H4 (cell line): Measurements from ENCODE around the gene SMYD2. TPM values are rescaled to one million over a fixed set of nuclear protein-coding genes. Genes with fewer than 3 reads are reported as not detected.

Experiments
- DNase-seq: peaks from one replicate; pipeline ENCODE4 v3.0.0-alpha.2; 2015; ENCODE audit warnings: low spot score
- total RNA-seq: library from RNA; depleted of rRNA; stranded (reverse); fragments of >200 nt; shearing (Covaris generic); gene quantifications from 2 replicates; pipeline ENCODE4 v1.2.3, GENCODE V29; 2014

Gene SMYD2
- total RNA-seq, 1 experiment from 2014 or later: 73.4 TPM

DNA sequence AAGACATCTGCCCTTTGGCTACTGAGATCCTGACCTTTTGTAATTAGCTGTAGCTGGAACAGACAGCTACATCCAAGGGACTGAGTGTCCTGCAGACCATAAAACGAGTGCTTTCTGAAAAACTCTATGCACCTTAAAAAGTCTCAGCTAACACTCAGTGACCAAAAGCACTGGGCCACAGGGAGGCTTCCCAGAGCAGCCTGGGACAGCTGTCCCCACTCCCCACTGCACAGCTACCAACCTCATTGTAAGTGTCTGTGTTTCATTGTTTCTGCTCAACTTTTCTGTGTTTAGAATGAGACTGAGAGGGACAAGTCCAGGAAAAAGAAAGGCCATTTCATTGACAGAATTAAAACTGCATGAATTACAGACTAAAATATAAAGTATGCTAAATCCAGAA, 80.7 kb downstream of the SMYD2 start:
- no peak for DNase-seq

DNA sequence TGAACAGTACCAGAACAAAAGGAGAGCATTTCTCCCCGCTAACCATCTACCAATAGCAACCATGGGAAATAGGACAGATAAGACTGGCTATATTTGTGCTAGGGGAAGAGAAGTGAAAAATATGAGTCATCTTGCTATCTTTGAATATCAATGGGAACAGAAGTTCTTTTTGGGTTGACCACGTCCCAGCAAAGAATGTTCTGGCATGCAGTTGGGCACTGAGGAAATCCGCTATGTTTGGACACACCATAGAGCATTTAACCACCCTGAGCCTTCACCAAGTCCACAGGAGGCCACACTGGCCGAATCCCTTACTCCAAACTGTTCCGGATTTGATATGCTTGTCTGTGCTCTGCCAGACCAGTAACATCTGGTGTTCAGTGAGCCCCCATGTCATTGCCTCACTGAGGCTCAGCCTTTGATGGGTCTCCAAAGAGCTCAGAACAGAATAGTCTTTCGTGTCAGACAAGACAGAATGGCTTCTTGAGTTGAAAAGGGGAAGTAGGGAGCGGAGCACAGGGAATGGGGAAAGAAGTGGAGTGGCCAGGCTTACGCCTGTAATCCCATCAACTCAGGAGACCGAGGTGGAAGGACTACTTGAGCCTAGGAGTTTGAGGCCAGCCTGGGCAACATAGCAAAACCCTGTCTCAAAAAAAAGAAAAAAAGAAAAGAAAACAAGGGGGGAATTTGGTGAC, 81.4 kb downstream of the SMYD2 start:
- DNase-seq: no peak

DNA sequence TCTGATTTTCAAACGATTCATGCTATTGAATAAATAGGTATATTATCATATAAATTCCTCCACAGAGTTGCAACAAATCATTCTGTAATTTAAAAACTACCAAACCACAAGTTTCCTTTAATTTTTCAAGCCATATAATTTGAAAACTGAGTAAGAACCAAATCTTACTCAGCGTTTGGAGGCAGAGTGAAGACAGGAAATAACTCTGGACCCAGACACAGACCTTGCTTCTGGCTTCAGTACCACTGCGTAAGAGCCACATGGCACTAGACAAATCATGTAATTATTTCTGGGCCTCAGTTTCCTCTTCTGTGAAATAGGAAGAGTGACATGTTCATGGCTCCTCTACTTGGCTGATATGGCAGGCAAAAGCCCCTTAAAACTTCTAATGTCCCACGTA, 82.4 kb downstream of the SMYD2 start:
- no peak for DNase-seq

DNA sequence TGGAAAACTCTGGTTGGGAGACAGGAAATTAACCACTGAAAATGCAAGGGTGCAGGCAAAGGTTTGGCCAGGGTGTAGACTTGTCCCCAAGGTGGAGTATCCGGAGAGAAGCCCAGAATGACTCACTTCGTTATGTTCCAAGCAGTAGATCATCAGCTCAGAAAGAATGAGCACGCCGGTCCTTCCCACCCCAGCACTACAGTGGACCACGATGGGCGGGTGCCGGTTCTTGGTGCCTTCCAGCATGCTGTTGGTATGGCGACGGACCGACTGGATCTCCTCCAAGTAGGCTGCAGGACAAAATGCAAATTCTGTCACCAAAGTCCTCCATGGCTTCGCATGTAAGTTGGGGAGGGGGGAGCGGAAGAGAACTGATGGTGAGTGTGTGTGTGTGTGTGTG, 83.4 kb downstream of the SMYD2 start:
- no peak for DNase-seq

DNA sequence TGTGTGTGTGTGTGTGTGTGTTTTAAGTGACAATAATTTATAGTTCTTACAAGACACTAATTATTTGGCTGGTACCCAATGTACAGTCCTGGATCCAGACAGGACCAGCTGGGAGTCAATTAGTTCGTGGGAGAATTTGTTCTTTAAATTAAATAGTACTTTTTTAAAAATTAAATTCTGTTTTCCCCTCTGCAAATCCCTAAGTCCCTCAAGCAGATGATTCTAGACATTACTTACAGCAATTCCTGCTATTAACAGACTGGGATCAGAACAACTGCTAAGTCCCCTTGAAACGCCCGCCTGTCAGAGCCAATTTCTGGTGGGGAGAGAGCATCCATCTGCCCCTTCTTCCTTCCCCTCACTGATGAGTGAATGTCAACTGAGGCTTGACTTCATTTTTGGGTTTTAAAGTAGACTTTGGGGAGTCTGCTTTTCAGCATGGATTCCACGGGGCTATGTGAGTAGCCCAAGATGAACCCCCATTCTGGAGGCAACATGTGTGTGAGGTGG, 83.9 kb downstream of the SMYD2 start:
- no peak for DNase-seq

DNA sequence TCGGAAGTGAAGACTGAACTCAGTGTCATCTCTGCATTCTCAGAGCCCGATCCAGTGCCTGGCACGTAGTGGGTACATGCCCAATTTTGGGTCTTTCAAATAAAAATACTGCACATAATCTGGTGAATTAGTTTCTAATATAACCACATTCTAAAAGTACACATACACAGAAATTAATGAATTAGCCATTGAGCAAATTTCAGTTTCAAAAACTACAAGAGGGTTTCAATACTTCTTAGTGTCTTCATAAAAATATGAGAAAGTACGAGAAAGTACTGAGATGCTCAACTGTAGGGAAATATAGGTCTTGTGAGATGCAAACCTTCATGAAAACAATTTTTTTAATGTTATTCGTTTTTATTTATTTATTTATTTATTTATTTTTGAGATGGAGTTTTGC, 86.9 kb downstream of the SMYD2 start:
- no peak for DNase-seq

DNA sequence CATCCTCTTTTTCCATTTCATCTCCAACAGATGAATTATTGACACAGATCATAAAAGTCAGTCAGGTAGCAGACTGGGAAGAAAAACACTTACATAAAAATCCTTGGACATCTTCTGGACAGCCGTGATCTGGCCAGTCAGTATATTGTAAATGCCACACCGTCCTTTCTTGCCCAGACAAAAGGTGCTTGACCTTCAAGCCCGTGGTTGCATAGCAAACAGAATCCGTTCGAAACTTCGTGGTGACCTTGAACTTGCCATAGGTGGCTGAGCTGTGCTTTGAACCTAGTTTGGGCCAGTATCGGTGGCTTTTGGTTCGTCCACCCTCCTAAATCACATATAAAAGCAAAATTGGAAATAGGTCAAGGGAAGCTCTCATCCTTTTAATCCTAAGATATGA, 88.4 kb downstream of the SMYD2 start:
- DNase-seq: no peak

DNA sequence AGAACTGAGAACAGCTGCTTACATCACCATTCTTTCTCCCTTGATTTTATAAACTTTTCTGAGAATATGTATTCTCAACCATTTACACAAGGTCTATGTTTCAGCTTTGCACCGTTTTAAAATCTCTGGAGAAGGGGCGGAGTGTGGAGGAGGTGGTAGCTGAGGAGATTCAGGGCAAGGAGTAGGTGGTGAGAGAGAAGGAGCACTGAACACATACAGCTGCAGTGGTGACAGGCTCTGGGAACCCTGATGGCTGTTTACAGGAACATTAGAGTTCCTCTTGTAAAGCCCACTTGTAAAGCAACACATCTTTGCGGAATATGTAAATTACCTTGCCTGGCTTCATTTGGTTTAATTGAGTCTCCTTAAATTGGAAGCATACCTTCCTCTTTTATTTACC, 89.7 kb downstream of the SMYD2 start:
- DNase-seq: no peak

DNA sequence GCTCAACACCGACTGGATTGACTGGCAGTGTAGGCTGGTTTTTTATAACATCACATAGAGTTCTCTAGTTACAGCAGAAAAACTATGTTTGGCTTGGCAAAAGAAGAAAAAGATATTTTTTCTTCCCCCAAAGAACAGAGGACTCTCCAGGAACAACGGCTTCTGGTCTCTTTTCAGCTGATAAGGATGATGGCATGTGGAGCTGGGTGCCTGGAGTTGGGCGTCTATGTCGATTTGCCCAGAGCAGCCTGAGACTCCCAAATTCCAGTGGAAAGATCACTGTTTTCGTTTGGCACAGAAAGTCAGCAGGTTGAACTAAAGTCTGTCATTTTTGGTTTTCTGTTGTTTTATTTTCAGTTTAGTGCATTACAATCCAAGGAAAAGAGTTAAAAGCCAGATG, 91.1 kb downstream of the SMYD2 start:
- DNase-seq: no peak

DNA sequence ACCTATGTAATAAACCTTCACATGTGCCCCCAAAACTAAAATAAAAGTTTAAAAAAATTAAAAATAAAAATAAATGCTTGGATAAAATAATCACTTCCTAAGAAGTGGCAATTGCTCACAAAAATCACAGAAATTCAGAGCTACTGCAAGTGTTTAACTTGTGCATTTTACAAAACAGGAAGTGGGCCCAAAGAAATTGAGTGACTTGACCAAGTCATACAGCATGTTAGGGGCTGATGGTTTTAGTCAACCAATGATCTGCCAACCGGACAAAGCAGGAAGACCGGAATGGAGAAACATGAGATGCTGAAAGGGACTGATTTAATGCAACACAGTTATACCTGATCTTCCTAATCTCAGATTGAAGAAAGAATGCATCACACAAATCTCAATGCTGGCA, 96.5 kb downstream of the SMYD2 start:
- DNase-seq: peak; percentile 23

DNA sequence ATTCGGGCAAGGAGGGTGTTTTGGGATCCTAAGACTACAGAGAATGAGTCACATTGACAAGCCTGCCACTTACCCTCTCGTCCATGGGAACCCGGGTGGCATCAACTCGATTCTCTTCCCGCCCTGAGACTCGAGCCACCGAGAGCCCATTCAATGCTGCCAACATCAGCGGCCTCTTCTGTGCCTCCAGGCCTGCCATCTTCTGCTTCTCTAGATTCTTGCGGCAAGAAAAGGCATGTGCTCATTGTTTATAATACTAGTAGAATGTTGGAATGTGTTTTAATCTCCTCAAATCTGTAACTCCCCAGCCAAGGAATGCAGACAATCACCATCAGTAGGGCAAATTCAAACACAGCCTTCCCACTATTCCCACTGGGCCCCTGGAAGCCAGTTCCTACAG, 96.9 kb downstream of the SMYD2 start:
- peak; percentile 85 for DNase-seq

DNA sequence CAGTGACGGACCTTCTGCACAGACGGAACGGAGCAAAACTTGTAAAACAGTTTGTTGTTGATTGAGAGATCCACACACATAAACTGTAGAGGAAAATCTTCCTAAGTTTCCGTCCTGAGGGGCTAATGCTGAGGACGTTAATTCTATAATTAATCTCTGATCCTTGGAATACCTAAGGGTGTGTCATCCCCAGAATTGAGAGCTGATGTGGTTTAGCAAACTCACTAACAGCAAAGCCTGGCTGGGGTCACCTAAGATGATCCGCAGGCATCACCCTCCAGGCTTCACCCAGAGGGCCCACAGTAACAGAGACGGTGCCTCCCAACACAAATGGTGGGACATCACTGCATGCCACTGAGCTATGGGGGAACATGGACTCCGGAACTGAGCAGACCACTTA, 97.5 kb downstream of the SMYD2 start:
- peak; percentile 14 for DNase-seq

DNA sequence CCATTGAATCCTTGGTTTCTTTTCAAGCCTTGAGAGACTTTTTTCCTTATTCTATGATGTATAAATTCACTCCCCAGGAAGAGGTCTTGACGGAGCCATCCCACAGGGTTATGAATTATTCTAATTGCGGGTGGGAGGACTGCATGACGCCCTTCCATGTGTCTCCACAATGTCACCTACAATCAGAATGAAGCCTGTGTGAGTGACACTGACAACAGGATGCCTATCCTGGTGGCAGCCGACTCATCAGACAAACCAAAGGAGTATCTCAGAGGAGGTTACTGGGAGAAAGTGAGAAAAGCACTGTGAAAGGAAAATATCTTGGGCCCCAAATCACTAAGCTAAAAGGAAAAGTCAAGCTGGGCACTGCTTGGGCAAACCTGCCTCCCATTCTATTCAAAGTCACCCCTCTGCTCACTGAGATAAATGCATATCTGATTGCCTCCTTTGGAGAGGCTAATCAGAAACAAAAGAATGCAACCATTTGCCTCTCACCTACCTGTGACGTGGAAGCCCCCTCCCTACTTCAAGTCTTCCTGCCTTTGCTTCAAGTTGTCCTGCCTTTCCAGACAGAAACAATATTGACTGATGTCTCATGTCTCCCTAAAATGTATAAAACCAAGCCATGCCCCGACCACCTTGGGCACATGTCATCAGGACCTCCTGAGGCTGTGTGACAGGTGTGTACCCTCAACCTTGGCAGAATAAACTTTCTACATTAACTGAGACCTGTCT, 98.4 kb downstream of the SMYD2 start:
- DNase-seq: no peak

DNA sequence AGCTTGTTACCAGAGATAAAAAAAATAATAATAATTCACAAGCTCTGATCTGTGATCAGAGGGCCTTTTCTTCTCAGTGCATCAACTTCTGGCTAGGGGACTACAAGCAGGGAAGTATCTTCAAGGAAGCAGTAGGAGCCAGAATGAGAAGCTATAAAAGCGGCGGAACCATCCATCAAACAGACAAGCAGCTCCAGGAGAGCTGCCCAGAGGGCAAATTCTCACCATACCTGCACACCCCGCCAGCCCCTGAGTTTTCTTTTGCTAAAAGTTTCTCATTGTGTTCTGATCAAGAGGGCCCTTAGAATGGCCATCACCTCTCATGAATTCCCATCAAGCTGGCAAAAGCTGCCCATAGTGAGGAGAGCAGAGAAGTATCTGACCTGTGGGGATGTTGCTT, 99.4 kb downstream of the SMYD2 start:
- DNase-seq: no peak

DNA sequence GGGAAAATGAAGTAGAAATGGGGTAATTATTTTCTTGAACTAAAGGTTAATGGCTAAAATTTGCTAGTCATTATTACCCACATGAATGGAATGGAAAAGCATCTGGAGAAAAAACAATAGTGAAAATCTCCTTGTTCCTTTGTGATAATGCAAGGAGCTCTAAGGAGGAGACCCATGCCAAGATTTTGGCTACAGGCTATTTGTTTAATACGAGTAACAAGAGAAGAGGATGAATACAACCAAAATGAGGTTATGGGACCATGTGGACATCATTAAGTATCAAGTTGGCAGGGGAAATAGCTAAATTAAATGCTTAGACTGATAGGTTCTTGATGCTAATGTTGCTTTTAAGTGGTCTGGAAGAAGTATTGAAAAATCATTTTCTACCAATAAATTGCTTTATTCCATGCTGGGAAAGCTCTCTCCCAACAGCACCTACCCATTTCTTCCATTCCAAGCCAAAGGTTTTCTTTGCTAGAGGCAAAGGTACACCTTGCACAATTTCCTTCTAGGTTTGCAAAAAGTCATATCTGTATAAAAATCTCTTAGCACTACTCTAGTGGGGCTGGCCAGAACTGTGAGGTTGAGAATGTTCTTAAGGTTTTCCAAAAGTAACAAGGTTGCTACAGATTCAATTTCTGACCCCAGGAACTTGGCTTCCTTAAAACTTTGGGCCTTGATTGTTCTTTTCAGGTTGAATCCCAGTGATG, 100.2 kb downstream of the SMYD2 start:
- DNase-seq: no peak

DNA sequence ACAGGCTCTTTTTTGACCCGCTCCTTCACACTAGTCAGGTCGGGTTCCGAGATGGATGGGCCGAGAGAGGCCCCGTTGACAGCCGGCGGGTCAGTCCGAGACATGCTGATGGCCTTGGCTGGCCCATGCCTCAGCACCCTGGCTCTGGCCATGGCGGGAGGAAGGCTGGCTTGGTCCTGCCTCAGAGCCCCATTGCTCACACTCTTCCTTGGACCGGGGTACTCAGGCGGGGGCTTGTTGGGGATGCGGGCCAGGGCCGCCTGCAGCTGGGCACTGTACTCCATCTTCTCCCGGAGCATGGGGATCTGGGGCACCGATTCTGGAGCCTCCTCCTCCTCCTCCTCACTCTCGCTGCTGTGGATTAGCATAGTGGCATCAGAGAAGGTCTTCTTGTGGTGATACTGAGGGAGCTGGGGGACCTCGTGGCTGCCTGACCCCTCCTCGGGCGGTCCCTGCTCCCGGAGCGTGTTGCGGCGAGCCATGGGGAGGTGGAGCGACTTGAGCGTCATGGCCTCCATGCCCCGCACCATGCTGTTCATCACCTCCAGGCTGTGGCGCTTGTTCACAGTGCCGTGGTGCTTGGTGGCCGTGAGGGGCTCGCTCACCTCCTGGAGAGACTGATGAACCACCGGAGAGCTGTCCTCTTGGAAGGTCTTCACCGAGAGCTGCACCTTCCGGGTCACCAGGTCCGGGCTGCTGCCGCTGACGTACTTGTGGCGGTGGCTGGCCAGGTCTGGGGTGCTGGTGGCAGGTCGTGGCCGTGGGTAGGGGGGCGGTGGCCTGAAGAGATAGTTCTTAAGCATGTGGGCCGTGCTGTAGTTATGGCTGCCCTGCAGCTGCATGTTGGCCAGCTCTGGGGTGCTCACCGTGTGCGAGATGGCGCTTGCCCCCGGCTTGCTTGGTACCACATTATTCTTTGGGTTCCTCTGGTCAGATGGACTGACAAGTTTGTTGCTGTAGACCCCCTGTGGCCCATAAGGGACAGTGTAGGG, 102.7 kb downstream of the SMYD2 start:
- no peak for DNase-seq

DNA sequence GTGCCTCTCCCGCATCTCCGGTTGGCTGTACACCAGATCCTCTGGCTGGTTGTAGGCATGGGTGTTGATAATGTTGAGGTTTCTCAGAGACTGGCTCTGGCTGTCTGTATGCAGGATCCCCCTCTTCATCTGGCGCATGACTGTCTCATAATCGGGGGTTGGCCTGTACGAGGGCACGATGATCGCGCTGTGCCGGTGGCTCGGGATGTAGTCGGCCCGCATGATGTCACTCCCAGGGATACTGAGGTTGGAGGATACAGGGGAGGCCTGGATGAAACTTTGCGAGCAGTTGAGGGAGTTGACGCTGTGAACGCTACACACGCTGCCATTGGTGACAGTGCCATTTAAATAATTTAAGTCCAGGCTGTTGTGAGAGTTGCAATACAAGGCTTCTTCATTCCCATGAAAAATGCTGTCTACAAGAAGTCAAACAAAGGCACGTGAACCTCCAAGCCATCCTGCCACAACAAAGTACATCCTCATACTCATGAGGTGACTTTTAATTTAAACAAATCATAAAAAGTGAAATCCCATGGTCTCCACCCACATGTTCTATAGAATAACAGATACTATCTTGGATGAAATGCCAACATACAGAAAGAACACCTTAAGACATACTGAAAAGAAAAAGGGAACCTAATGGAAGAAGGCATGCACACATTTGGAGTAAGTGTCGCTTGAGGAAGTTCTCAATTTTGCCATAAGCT, 103.6 kb downstream of the SMYD2 start:
- DNase-seq: no peak

DNA sequence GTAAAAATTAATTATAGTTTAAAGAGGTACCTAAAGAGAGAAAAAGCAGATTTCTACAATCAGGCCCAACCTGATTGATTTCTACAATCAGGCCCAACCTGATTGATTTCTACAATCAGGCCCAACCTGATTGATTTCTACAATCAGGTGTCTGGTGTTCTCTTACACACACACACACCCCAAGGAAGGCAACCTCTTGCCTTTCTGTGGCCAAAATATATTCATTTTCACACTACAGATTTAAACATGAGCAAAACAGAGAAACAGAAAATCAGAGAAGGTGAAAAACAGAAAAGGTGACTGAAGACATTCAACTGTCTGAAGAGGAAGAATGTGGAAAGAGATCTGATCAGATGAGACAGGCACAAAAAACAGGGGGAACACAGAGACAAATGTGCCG, 104.5 kb downstream of the SMYD2 start:
- no peak for DNase-seq

DNA sequence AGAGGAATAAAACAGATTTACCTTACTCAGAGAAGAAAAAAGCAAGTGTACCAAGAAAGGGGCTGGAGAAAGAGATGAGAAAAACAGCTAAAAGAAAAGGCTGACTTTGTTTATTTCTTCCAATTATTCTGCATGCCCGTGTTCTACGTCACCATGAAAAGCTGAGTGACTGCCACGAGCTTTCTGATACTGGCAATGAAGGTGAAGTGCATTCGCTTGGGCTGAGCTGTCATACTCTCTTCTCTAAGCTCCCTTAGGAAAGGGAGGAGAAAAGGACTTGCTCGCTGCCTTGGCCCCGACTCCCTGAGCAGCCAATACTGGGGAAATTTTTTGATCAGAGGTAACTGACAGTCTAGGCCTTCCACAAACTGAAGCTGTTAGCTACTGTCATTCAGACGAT, 105.4 kb downstream of the SMYD2 start:
- DNase-seq: no peak
